HG03439 (cell line): Measurements from ENCODE around the gene CERS1.

Source experiments
- ATAC-seq: cut with Tn5 transposase; IDR thresholded peaks from one replicate; pipeline ENCODE4 v1.9.1; 2021; ENCODE audit warnings: mild to moderate bottlenecking, moderate library complexity; ENCODE audit not compliant: unreplicated experiment

The CERS1 gene

GRCh38 chr19:18843960-18844359 lies 52.0 kb downstream of the CERS1 start:
- no peak for ATAC-seq

GRCh38 chr19:18842166-18842565 lies 53.8 kb downstream of the CERS1 start:
- no peak for ATAC-seq

DNA sequence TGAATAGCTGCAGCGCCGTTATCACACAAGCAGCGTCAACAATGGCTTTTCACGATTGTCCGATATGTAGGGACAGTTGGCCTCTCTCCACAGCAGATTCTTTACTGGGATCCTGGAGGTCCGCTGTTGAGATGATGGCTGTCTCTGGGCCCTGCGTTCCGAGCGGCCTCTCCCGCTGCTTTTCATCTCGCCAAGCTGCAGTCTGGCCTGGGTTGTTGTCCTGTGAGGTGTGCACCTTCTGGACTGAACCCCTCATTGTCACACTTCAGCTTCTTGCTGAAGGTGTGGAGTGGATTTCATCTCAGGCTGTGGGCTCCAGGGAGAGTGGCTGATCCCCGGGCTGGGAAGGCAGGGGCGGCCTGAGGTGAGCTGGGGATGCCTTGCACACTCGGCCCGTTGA lies 54.6 kb downstream of the CERS1 start:
- no peak for ATAC-seq

DNA sequence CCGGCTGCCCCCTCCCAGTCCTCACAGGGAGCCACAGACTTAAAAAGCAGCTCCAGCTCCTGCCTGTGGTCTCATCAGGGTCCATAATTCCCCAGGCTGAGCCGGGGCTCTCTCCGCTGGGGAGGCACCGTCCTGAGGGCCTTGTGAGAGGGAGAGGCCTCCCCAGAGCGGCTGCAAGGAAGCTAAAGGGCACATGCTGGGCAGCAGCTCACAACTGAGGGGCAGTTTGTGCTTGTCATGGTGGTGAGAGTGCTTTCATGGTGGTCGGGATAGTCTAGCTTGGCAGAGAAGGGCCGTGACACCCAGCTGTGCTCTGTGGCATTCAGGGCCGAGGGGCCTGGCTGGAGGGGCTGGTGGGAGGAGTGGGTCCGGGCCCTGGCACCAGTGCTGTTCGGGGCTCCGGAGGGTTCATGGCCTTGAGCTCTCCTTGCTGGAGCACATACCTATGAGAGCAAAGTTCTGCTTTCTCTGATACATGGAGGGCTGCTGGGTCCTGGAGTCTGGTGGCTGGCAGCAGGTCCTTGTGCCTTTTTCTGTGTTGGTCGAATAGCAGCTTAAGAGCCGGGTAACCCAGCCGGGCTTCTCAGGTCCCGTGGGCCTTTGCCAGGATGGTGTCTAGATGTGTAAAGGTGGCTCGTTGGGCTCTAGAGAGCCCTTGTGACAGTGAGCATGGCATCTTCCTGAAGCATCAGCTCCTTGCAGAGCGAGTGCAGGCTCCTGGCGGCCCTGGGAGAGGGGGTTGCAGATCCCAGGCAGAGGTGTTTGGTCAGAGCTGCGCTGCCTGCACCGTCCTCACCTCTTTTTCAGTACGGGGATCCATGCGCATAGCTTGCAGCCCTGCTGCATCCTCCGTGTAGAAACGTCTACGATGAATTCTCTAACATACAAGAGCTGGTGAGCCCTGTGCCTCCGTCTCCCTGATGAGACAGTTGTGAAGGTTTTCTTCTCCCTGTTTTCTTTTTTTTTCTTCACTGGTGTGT lies 55.4 kb downstream of the CERS1 start:
- no peak for ATAC-seq

DNA sequence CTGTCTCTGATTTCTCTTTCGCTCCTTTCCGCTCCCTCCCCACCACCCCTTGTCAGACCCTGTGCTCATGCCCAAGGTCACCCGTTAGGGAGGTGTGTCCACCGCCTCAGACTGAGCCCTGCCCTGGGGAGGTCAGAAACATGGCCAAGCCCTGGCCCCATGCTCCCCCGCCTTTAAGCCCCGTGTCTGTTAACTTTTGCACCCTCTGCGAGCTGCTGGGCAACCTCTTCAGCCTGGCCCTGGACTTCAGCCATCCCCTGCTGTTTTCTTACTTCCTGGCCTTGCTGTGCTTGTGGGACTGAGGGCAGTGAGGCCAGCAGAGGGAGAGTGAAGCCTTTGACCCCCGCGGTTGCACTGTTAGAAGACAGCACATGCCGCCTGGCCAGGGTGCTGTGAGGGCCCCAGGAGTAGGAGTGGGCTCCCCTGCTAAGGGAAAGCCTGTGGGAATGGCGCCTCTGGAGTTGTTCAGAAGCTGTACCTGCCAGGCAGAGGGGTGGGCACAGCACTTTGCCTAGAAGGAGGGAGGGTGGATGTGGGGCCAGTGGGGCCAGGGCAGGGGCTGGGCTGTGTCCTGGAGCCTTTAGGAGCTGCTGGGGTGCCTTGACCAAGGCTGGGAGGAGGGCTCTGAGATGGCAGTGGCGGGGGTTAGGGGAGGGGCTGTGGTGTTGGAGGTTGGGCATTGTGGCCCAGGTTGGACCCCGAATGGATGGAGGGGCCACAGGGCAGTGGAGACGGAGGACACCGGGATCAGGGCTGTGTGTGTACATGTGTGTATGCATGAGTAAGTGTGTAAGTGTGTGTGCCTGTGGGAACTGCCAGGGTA lies 56.3 kb downstream of the CERS1 start:
- ATAC-seq, result no peak

DNA sequence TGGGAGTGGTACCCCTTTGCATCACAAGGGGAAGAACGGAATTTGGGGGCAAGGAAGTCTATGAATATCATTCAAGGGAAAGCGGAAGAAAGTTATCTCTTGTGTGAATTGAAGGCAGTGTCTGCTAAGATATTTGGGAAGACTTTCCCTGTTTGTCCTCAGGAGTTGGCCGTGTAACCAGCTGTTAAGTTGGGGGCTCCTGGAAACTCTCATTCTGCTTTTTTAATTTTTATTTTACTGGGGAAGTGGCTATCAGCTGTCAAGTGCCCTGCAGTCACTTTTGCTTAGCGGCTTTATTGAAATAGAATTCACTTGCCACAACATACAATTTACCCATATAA lies 61.3 kb downstream of the CERS1 start:
- no peak for ATAC-seq

- no peak for ATAC-seq
Observed at GRCh38 chr19:18833849-18834643, 61.9 kb downstream of the CERS1 start.

- ATAC-seq, result no peak
Observed at GRCh38 chr19:18833141-18833476, 62.8 kb downstream of the CERS1 start.

- peak; percentile 39 for ATAC-seq
Observed at GRCh38 chr19:18832306-18833140, 63.4 kb downstream of the CERS1 start.

GRCh38 chr19:18831524-18832305 lies 64.2 kb downstream of the CERS1 start, which contains the start of gene UPF1:
UPF1 (plus strand) TSS chr19:18831959; CDS start chr19:18832210, 251 bp downstream.
- ATAC-seq, result peak; percentile 63

GRCh38 chr19:18830488-18830887 lies 65.5 kb downstream of the CERS1 start:
- ATAC-seq, result no peak

- ATAC-seq, result no peak
Observed at GRCh38 chr19:18828786-18829185, 67.2 kb downstream of the CERS1 start.
